Measurements from ENCODE around the gene LRTM2.

GRCh38 chr12:1777798-1778197, 42.6 kb upstream of the LRTM2 start:
- TF ChIP-seq CTCF (IDR thresholded peaks at IDR 0.05; ENCODE audit: poor library complexity), result no peak
- TF ChIP-seq EZH2 (IDR thresholded peaks at IDR 0.05; ENCODE audit: borderline replicate concordance), result no peak
